GM18873 (cell line): ENCODE data around the gene GLIS2.

Experiments used
- ATAC-seq: cut with Tn5 transposase; IDR thresholded peaks from one replicate; pipeline ENCODE4 v1.9.1; 2021; ENCODE audit warnings: mild to moderate bottlenecking, moderate library complexity, moderate number of reproducible peaks; ENCODE audit not compliant: unreplicated experiment, low FRiP score

The GLIS2 gene

DNA sequence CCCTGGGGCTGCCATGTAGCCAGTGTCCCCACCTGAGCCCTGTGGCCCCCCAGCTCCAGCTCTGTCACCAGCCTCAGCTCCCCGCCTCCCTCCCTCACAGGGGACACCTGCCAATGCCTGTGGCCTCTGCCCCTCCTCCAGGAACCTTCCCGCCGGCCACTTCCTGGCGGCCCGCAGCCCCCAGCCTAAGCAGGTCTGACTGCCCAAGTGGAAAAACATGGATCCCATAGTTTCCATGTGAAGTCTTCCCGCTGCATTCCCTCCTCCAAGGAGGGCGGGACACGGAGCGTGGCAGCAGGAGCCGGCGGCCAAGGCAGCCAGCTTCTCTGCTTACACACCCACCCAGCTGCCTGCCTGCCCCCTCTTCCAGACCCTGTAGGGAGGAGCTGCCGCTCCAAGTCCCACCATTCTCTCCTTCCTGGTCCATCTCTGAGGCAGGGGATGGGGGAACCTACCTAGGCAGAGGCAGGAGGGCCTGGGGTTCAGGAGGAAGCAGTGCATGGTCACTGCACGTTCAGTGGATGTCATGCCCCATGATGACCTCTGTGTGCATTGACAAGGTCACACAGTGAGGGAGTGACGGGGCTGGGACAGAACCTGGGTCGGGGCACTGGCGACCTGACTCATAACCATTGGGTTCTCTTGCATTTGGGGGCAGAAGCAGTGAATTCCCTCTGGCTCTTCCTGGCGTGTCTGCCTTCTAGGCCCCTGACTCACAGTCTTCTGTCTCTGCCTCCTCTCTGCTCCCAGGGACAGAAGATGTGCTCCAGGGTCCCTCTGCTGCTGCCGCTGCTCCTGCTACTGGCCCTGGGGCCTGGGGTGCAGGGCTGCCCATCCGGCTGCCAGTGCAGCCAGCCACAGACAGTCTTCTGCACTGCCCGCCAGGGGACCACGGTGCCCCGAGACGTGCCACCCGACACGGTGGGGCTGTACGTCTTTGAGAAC is 64.5 kb downstream of the GLIS2 start:
- ATAC-seq, result no peak

GRCh38 chr16:4381072-4381934 is 65.4 kb downstream of the GLIS2 start:
- ATAC-seq, result no peak

DNA sequence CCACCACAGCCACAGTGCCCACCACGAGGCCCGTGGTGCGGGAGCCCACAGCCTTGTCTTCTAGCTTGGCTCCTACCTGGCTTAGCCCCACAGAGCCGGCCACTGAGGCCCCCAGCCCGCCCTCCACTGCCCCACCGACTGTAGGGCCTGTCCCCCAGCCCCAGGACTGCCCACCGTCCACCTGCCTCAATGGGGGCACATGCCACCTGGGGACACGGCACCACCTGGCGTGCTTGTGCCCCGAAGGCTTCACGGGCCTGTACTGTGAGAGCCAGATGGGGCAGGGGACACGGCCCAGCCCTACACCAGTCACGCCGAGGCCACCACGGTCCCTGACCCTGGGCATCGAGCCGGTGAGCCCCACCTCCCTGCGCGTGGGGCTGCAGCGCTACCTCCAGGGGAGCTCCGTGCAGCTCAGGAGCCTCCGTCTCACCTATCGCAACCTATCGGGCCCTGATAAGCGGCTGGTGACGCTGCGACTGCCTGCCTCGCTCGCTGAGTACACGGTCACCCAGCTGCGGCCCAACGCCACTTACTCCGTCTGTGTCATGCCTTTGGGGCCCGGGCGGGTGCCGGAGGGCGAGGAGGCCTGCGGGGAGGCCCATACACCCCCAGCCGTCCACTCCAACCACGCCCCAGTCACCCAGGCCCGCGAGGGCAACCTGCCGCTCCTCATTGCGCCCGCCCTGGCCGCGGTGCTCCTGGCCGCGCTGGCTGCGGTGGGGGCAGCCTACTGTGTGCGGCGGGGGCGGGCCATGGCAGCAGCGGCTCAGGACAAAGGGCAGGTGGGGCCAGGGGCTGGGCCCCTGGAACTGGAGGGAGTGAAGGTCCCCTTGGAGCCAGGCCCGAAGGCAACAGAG is 66.3 kb downstream of the GLIS2 start:
- ATAC-seq, result no peak

GRCh38 chr16:4382795-4383357 is 67.0 kb downstream of the GLIS2 start:
- no peak for ATAC-seq

- no peak for ATAC-seq
These were observed 68.0 kb downstream of the GLIS2 start for GRCh38 chr16:4383591-4384444.

- ATAC-seq, result no peak
These were observed 68.7 kb downstream of the GLIS2 start for GRCh38 chr16:4384509-4384942.

- ATAC-seq, result no peak
These were observed 69.4 kb downstream of the GLIS2 start for GRCh38 chr16:4385066-4385788.

DNA sequence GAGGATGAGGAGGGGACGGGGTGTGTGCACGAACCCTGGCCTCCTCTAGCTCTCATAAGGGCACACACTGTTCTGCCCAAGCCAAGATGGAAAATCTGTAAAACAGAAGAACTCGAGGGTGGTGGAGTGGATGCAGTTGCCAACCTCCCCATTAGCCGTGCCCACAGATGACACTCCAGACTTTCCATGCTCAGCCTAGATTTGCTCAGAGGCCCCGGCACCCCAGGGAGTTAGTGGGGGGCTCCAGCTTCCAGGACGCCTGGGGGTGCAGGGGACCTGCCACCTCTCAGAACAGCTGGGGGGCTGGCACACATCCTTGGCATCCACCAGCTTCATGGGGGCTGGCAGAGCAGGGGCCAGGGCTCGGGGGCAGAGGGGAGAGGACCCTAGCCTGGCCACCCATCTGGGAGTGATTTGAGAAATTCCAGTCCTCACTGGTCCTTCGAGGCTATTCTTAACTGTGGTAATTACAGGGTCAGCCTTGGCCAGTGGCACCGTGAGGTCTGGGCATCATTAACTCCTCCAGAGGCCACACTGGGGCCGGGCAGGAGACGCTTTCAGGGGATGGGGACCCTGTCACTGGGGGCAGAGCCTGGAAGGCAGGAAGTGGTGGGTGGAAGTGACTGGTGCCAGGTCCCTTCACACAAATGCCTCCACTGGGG is 70.1 kb downstream of the GLIS2 start:
- no peak for ATAC-seq

DNA sequence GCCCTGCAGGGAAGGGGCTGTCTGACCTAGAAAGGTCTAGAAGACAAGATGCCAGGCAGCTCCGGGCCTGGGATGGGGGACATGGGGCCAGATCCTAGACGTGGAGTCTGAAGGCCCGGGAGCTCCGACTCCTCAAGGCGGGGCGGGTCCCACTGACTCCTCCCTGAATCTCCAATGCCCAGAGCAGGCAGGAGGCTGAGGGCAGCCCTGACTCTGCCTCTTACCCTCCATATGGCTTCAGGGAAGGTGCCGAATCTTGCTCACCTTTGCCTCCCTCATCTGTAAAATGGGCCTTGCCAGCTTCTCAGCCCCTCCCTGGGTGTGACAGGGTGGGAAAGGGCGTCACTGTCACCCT is 70.6 kb downstream of the GLIS2 start:
- ATAC-seq, result no peak

- no peak for ATAC-seq
These were observed 71.2 kb downstream of the GLIS2 start for GRCh38 chr16:4386951-4387565.

DNA sequence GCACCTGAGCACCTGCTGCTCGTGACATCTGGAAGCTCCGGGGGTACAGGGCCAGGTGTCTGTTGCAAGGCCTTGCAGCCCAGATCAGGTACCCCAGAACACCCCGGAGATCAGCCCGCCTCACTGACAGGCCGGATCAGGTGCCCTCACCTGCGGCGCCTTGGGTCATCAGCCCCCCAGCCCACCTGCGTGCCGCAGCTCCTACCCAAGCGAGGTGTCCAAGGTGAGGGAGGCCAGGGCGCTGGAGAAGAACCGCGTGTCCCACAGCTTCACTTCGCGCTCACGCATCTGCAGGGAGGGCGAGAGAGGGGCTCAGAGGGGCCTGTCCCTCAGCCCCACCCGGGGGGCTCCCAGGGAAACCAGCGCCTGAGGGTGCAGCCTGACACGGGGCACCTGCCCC is 71.9 kb downstream of the GLIS2 start:
- no peak for ATAC-seq

DNA sequence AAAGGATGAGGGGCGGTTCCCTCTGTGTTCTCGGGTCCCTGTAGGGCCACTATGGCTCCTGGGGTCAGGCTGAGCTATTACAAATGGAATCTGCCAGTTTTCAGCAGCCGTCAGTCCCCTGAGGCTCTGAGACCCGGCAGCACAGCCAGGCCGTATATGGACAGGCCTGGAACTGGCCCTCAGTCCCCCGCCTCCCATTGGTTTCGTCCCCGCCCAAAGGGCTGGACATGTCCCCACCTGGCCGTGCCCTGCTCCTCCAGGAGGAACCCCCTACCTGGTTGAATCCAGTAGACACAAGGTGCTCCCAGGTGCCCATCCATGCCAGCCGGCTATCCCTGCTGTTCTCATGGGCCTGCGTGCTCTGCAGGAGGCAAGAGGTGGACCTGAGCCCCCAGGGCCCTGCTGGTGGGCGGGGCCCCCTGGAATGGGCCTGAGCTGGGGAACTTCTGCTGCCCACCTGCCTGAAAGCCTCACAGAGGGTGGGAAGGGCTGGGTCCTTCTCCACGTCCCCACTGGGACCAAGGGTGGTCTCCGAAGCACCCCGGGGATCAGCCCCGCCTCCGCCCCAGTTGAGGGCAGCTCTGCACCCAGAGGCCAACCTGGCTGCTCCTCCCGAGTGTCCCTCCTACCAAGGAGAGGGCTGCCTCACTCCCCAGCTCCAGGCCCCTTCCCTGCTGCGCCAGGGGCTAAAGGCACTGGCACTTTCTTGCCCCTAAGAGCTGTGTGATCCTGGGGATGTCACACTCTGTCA is 72.6 kb downstream of the GLIS2 start:
- no peak for ATAC-seq
